HUDEP-2 (cell line): ENCODE measurements around the gene UBAC2.
A peak's percentile ranks its signal among the peaks of the same experiment; 100 is the strongest.

Experiments
- DNase-seq, 76 experiments: peaks; one replicate each; lab custom pipeline; 2025; ENCODE audit not compliant: unreplicated experiment in 76 of 76; lab: John Stamatoyannopoulos, UW

The UBAC2 gene

GRCh38 chr13:99266827-99267226 lies 66.2 kb downstream of the UBAC2 start:
- DNase-seq = peak in 68 of 76 experiments; percentile 3 to 72 (median 34)

GRCh38 chr13:99267927-99268326 lies 67.3 kb downstream of the UBAC2 start:
- DNase-seq = peak in 69 of 76 experiments; percentile 6 to 81 (median 45)

- DNase-seq = no peak
These were observed 68.2 kb downstream of the UBAC2 start for GRCh38 chr13:99268822-99269221.

GRCh38 chr13:99269627-99270241 lies 69.1 kb downstream of the UBAC2 start:
- DNase-seq = peak in 24 of 76 experiments; percentile 3 to 61 (median 17)

- no peak for DNase-seq
These were observed 69.9 kb downstream of the UBAC2 start for GRCh38 chr13:99270518-99270917.

- DNase-seq = no peak
These were observed 70.6 kb downstream of the UBAC2 start for GRCh38 chr13:99271249-99271648.

- no peak for DNase-seq
These were observed 71.8 kb downstream of the UBAC2 start for GRCh38 chr13:99272481-99272880.

GRCh38 chr13:99273128-99273527 lies 72.5 kb downstream of the UBAC2 start:
- DNase-seq = no peak

- no peak for DNase-seq
These were observed 74.4 kb downstream of the UBAC2 start for GRCh38 chr13:99275093-99275469.

- DNase-seq = no peak
These were observed 76.1 kb downstream of the UBAC2 start for GRCh38 chr13:99276706-99277105.

- no peak for DNase-seq
These were observed 77.0 kb downstream of the UBAC2 start for GRCh38 chr13:99277629-99278028.

GRCh38 chr13:99278200-99278599 lies 77.5 kb downstream of the UBAC2 start:
- DNase-seq = no peak

GRCh38 chr13:99278843-99279242 lies 78.2 kb downstream of the UBAC2 start:
- no peak for DNase-seq

- DNase-seq = no peak
These were observed 79.0 kb downstream of the UBAC2 start for GRCh38 chr13:99279637-99280036.

GRCh38 chr13:99280166-99280565 lies 79.5 kb downstream of the UBAC2 start:
- no peak for DNase-seq

GRCh38 chr13:99281811-99282263 lies 81.2 kb downstream of the UBAC2 start:
- peak in 3 of 76 experiments; percentile 5 to 39 (median 6) for DNase-seq

- DNase-seq = no peak
These were observed 81.9 kb downstream of the UBAC2 start for GRCh38 chr13:99282264-99283231.

- no peak for DNase-seq
These were observed 85.0 kb downstream of the UBAC2 start for GRCh38 chr13:99285432-99286182.

- DNase-seq = no peak
These were observed 86.9 kb downstream of the UBAC2 start for GRCh38 chr13:99287551-99287950.

GRCh38 chr13:99288089-99288488 lies 87.4 kb downstream of the UBAC2 start:
- DNase-seq = no peak

- no peak for DNase-seq
These were observed 88.6 kb downstream of the UBAC2 start for GRCh38 chr13:99289271-99289670.
